ENCODE data around the gene KLHL29.

- TF ChIP-seq, protein P1, sequence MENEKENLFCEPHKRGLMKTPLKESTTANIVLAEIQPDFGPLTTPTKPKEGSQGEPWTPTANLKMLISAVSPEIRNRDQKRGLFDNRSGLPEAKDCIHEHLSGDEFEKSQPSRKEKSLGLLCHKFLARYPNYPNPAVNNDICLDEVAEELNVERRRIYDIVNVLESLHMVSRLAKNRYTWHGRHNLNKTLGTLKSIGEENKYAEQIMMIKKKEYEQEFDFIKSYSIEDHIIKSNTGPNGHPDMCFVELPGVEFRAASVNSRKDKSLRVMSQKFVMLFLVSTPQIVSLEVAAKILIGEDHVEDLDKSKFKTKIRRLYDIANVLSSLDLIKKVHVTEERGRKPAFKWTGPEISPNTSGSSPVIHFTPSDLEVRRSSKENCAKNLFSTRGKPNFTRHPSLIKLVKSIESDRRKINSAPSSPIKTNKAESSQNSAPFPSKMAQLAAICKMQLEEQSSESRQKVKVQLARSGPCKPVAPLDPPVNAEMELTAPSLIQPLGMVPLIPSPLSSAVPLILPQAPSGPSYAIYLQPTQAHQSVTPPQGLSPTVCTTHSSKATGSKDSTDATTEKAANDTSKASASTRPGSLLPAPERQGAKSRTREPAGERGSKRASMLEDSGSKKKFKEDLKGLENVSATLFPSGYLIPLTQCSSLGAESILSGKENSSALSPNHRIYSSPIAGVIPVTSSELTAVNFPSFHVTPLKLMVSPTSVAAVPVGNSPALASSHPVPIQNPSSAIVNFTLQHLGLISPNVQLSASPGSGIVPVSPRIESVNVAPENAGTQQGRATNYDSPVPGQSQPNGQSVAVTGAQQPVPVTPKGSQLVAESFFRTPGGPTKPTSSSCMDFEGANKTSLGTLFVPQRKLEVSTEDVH (IDR thresholded peaks at IDR 0.05; ENCODE audit: low read depth, partially characterized antibody), result no peak
- TF ChIP-seq, protein P2, sequence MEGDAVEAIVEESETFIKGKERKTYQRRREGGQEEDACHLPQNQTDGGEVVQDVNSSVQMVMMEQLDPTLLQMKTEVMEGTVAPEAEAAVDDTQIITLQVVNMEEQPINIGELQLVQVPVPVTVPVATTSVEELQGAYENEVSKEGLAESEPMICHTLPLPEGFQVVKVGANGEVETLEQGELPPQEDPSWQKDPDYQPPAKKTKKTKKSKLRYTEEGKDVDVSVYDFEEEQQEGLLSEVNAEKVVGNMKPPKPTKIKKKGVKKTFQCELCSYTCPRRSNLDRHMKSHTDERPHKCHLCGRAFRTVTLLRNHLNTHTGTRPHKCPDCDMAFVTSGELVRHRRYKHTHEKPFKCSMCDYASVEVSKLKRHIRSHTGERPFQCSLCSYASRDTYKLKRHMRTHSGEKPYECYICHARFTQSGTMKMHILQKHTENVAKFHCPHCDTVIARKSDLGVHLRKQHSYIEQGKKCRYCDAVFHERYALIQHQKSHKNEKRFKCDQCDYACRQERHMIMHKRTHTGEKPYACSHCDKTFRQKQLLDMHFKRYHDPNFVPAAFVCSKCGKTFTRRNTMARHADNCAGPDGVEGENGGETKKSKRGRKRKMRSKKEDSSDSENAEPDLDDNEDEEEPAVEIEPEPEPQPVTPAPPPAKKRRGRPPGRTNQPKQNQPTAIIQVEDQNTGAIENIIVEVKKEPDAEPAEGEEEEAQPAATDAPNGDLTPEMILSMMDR (IDR thresholded peaks at IDR 0.05 in 2 of 3, conservative IDR thresholded peaks at IDR 0.05 in 1 of 3; ENCODE audit: control insufficient read depth in 2 of 3, extremely low read depth in 1 of 3, insufficient read depth in 1 of 3, low read depth in 3 of 3, low read length in 3 of 3), result no peak
- TF ChIP-seq ESRRA (IDR thresholded peaks at IDR 0.05; ENCODE audit: low read length) (no peak), POLR2A (IDR thresholded peaks at IDR 0.05; ENCODE audit: low read depth, low read length) (no peak), EGR1 (IDR thresholded peaks at IDR 0.05; ENCODE audit: borderline replicate concordance in 1 of 2, low read depth in 2 of 2, low read length in 2 of 2) (no peak), ZNF384 (IDR thresholded peaks at IDR 0.05; ENCODE audit: borderline replicate concordance, low read depth, low read length) (no peak), SUPT20H (IDR thresholded peaks at IDR 0.05; ENCODE audit: borderline replicate concordance, control insufficient read depth, low read depth, low read length) (no peak), FOXK2 (IDR thresholded peaks at IDR 0.05) (no peak), CEBPB (IDR thresholded peaks at IDR 0.05; ENCODE audit: borderline replicate concordance in 1 of 2, low read depth in 2 of 2, low read length in 2 of 2) (no peak), POLR2AphosphoS5 (IDR thresholded peaks at IDR 0.05; ENCODE audit: low read length) (no peak), HDAC6 (IDR thresholded peaks at IDR 0.05; ENCODE audit: unreplicated experiment) (no peak), ATF3 (IDR thresholded peaks at IDR 0.05; ENCODE audit: borderline replicate concordance, extremely low read depth, low read depth, low read length) (no peak)
These were observed 47.6 kb downstream of the KLHL29 start for GRCh38 chr2:23432531-23432930.
